ENCODE measurements around the gene CORO2A.

- no peak for TF ChIP-seq CC2D1A (CRISPR knock-in tag; IDR thresholded peaks at IDR 0.05)
- peak; percentile 57; the same call in 1 of the 2 replicates for TF ChIP-seq RXRB (CRISPR knock-in tag; IDR thresholded peaks at IDR 0.05; ENCODE audit: borderline replicate concordance)
- no peak for TF ChIP-seq RERE (CRISPR knock-in tag; IDR thresholded peaks at IDR 0.05; ENCODE audit: low read depth)
- no peak for TF ChIP-seq ATM (IDR thresholded peaks at IDR 0.05; ENCODE audit: borderline replicate concordance)
- TF ChIP-seq MAF1 (CRISPR knock-in tag; IDR thresholded peaks at IDR 0.05; ENCODE audit: borderline replicate concordance) = no peak
- TF ChIP-seq TBP (CRISPR knock-in tag; IDR thresholded peaks at IDR 0.05) = no peak
- TF ChIP-seq CTCF (CRISPR knock-in tag; IDR thresholded peaks at IDR 0.05) = peak; percentile 35; the same call in 1 of the 2 replicates
- peak; percentile 72; the same call in 1 of the 2 replicates for TF ChIP-seq TFAP4 (IDR thresholded peaks at IDR 0.05; ENCODE audit: borderline replicate concordance, low read depth)
- TF ChIP-seq ZBTB26 (CRISPR knock-in tag; IDR thresholded peaks at IDR 0.05; ENCODE audit: borderline replicate concordance) = 0 out of 2 replicates have a peak, but pooled peaks have one; percentile 19
These were observed 74.3 kb downstream of the CORO2A start for GRCh38 chr9:98117984-98118639.

All from HepG2 (cell line).